Inferior parietal cortex (tissue), 1 donor: Measurements from ENCODE around the gene LY6G5B.

Experiments used
- DNase-seq: peaks from one replicate; pipeline ENCODE4 v3.0.0-alpha.2; 2016; ENCODE audit errors: extremely low spot score

The LY6G5B gene

GRCh38 chr6:31669676-31670075 lies at the start of gene LY6G5B:
Gene LY6G5B, plus strand, starts transcription at chr6:31669976. Its CDS starts 975 bp downstream, at chr6:31670951.
- no peak for DNase-seq

- peak; percentile 50 for DNase-seq
Measured at GRCh38 chr6:31620586-31621319, 49.0 kb upstream of the LY6G5B start, which contains the start of gene PRRC2A. Gene PRRC2A, plus strand, starts transcription at chr6:31620715. Its CDS starts 2,075 bp downstream, at chr6:31622790.

- peak; percentile 12 for DNase-seq
Measured at GRCh38 chr6:31621320-31621939, 48.3 kb upstream of the LY6G5B start.

GRCh38 chr6:31621991-31622390 lies 47.8 kb upstream of the LY6G5B start:
- DNase-seq, result no peak

- DNase-seq, result no peak
Measured at GRCh38 chr6:31622684-31623091, 47.1 kb upstream of the LY6G5B start.

- no peak for DNase-seq
Measured at GRCh38 chr6:31624070-31624469, 45.7 kb upstream of the LY6G5B start.

- no peak for DNase-seq
Measured at GRCh38 chr6:31626952-31627351, 42.8 kb upstream of the LY6G5B start.

GRCh38 chr6:31627690-31628287 lies 42.0 kb upstream of the LY6G5B start:
- DNase-seq, result no peak

GRCh38 chr6:31629014-31629413 lies 40.8 kb upstream of the LY6G5B start:
- no peak for DNase-seq

GRCh38 chr6:31630177-31630934 lies 39.4 kb upstream of the LY6G5B start:
- DNase-seq, result no peak

- no peak for DNase-seq
Measured at GRCh38 chr6:31631209-31631608, 38.6 kb upstream of the LY6G5B start.

- DNase-seq, result no peak
Measured at GRCh38 chr6:31631681-31632278, 38.0 kb upstream of the LY6G5B start.

GRCh38 chr6:31632279-31632946 lies 37.4 kb upstream of the LY6G5B start:
- DNase-seq, result no peak

GRCh38 chr6:31633447-31633846 lies 36.3 kb upstream of the LY6G5B start:
- no peak for DNase-seq

GRCh38 chr6:31634131-31634530 lies 35.6 kb upstream of the LY6G5B start:
- no peak for DNase-seq

GRCh38 chr6:31634969-31635575 lies 34.7 kb upstream of the LY6G5B start:
- DNase-seq, result no peak

- DNase-seq, result no peak
Measured at GRCh38 chr6:31636698-31637596, 32.8 kb upstream of the LY6G5B start.

- DNase-seq, result no peak
Measured at GRCh38 chr6:31639043-31639442, 30.7 kb upstream of the LY6G5B start.

- no peak for DNase-seq
Measured at GRCh38 chr6:31639449-31639861, 30.3 kb upstream of the LY6G5B start.

- DNase-seq, result no peak
Measured at GRCh38 chr6:31640612-31641011, 29.2 kb upstream of the LY6G5B start.
